ENCODE data around the gene NRSN2. TPM values are rescaled to one million over a fixed set of nuclear protein-coding genes. Genes with fewer than 3 reads are reported as not detected.

Gene NRSN2
- total RNA-seq, 1 experiment from 2014 or later, result 44.9 TPM

GRCh38 chr20:358891-359555 is 12.1 kb downstream of the NRSN2 start:
- in situ Hi-C loops (cut with HindIII; ENCODE audit: low pct_unique_long_range_greater_than_20kb, low sequenced_read_pairs), result no loop called here

GRCh38 chr20:361561-361960 is 14.7 kb downstream of the NRSN2 start:
- ATAC-seq, result no peak
- intact Hi-C loops (cut with micrococcal nuclease; ENCODE audit: unreplicated experiment), result no loop called here
- Histone ChIP-seq H3K4me3 (ENCODE audit: low read depth in 2 of 2, low read length in 2 of 2) (no peak overlapping the region), H3K36me3 (ENCODE audit: control insufficient read depth, insufficient read depth, low read length) (no peaks in the 10 kb centered on the region), H3K27me3 (ENCODE audit: control insufficient read depth, insufficient read depth, low read length) (no peaks in the 10 kb centered on the region), H3K9me3 (ENCODE audit: control insufficient read depth, insufficient read depth, low read depth, low read length) (no peaks in the 10 kb centered on the region), H3K27ac (ENCODE audit: low read length) (peak overlapping the region; percentile 46; the same call in 1 of the 2 replicates), H3K4me1 (ENCODE audit: control insufficient read depth, insufficient read depth, low read length) (peaks cover 21% of the 10 kb centered on the region)
- no TSS peak for BruUV-seq (replicated peaks)
- ChIA-PET POLR2A (no interaction called here), CTCF (interaction anchor here (0.9 kb wide), 1 partner anchor 11 kb away, joined by 4 read pairs; no protein-coding TSS in a partner anchor)
- TF ChIP-seq SIN3A (IDR thresholded peaks at IDR 0.05; ENCODE audit: borderline replicate concordance, insufficient read depth, low read depth, low read length), result no peak
- no peak for TF ChIP-seq POLR2AphosphoS5 (IDR thresholded peaks at IDR 0.05; ENCODE audit: low read depth, low read length)
- no peak for TF ChIP-seq TCF7L2 (IDR thresholded peaks at IDR 0.05; ENCODE audit: low read depth, low read length)
- TF ChIP-seq REST (IDR thresholded peaks at IDR 0.05; ENCODE audit: insufficient read depth in 1 of 2, low read depth in 2 of 2, low read length in 1 of 2), result no peak
- no peak for TF ChIP-seq CTCF (IDR thresholded peaks at IDR 0.05)
- no peak for DNase-seq (ENCODE audit: low read depth, low spot score)
- in situ Hi-C loops (cut with HindIII; ENCODE audit: low pct_unique_long_range_greater_than_20kb, low sequenced_read_pairs), result no loop called here

More at GRCh38 chr20:358891-359555, 12.1 kb downstream of the NRSN2 start:
- Histone ChIP-seq H3K4me3 (ENCODE audit: low read depth in 2 of 2, low read length in 2 of 2) (no peak overlapping the region), H3K9me3 (ENCODE audit: control insufficient read depth, insufficient read depth, low read depth, low read length) (no peaks in the 10 kb centered on the region), H3K4me1 (ENCODE audit: control insufficient read depth, insufficient read depth, low read length) (peaks cover 6% of the 10 kb centered on the region; the same call in 1 of the 2 replicates), H3K27ac (ENCODE audit: low read length) (peak overlapping the region; percentile 10; the same call in 1 of the 2 replicates), H3K27me3 (ENCODE audit: control insufficient read depth, insufficient read depth, low read length) (no peaks in the 10 kb centered on the region), H3K36me3 (ENCODE audit: control insufficient read depth, insufficient read depth, low read length) (no peaks in the 10 kb centered on the region)
- TF ChIP-seq REST (IDR thresholded peaks at IDR 0.05; ENCODE audit: insufficient read depth in 1 of 2, low read depth in 2 of 2, low read length in 1 of 2) (no peak), TCF7L2 (IDR thresholded peaks at IDR 0.05; ENCODE audit: low read depth, low read length) (no peak), SIN3A (IDR thresholded peaks at IDR 0.05; ENCODE audit: borderline replicate concordance, insufficient read depth, low read depth, low read length) (no peak), CTCF (IDR thresholded peaks at IDR 0.05) (no peak), POLR2AphosphoS5 (IDR thresholded peaks at IDR 0.05; ENCODE audit: low read depth, low read length) (no peak)
- POLR2A ChIA-PET, result no interaction called here
- DNase-seq (ENCODE audit: low read depth, low spot score) (no peak), ATAC-seq (no peak)
- CTCF ChIA-PET, result interaction anchor here (0.6 kb wide), 1 partner anchor 14 kb away, joined by 3 read pairs; no protein-coding TSS in a partner anchor
- BruUV-seq (replicated peaks), result no TSS peak
- intact Hi-C loops (cut with micrococcal nuclease; ENCODE audit: unreplicated experiment), result no loop called here
